Measurements from ENCODE around the gene GALNTL6.

GRCh38 chr4:172649143-172649542 lies 835.9 kb downstream of the GALNTL6 start:
- no peak for TF ChIP-seq EZH2phosphoT487 (IDR thresholded peaks at IDR 0.05; ENCODE audit: unreplicated experiment)
- no peak for TF ChIP-seq CTCF (conservative IDR thresholded peaks at IDR 0.05; ENCODE audit: low read depth in 2 of 2)
- TF ChIP-seq EZH2 (IDR thresholded peaks at IDR 0.05; ENCODE audit: low read depth, unreplicated experiment): no peak
- no peak for TF ChIP-seq ETS1 (IDR thresholded peaks at IDR 0.05)
- TF ChIP-seq POLR2AphosphoS5 (IDR thresholded peaks at IDR 0.05; ENCODE audit: low read depth): no peak
- no peak for TF ChIP-seq CREB1 (CRISPR knock-in tag; IDR thresholded peaks at IDR 0.05; ENCODE audit: low read depth)
